ENCODE data around the gene TMPRSS11F.

TMPRSS11F gene

DNA sequence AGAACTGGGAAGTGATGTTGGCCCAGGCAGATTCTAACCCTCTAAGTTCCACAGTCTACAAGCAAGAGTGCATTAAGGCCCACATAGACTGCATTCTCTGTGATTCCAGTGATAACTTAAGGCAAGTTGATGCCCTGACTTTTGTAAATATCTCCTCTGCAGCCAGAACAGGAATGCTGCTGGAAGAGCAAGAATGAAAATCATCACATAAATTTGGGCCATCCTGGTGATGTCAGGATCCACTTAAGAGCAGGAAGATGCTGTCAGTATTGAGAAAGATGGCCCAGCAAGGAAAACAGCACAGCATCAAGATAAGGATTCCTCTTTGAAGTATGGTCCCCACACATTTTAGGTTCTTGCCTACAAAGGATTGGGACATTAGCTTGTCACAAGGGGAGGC is 52.4 kb downstream of the TMPRSS11F start:
- no peak for DNase-seq

DNA sequence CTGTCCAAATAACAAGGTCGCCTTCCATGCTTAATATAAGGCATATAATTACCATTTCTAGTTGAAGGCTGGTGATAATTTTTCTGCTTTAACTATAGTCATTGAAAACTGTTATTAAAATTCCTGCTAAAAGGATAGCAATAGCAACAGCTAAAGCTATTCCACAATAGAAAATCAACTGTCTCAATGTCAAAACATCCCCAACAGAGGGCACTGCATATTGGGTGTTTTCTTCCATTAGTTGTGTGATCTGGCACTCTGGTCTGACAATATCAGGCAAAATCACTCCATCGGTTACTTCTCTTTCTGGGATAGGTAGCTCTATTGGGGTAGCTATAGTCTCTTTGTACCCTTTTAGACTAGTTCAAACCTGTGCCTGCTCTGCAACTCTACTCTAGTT is 53.5 kb downstream of the TMPRSS11F start:
- no peak for DNase-seq

- DNase-seq = no peak
These were observed 55.3 kb downstream of the TMPRSS11F start for GRCh38 chr4:68074397-68074796.

GRCh38 chr4:68070302-68070701 is 59.4 kb downstream of the TMPRSS11F start:
- no peak for DNase-seq

- no peak for DNase-seq
These were observed 67.2 kb downstream of the TMPRSS11F start for GRCh38 chr4:68062501-68062900.

DNA sequence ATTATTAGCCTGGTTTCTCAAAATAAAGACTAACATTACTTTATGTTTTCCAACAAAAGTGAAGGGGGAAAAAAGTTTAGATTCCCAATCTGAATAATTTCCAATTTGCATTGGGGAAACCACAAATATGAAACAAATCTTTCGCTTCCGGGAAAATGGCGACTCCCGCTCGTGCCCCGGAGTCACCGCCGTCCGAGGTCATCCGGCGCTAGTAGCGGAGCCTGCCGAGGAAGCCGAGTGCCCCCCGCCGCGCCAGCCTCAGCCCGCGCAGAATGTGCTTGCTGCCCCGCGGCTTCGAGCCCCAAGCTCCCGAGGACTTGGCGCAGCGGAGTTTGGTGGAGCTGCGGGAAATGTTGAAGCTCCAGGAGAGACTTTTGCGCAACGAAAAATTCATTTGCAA is 91.4 kb downstream of the TMPRSS11F start:
- DNase-seq = no peak

GRCh38 chr4:68021185-68021584 is 108.5 kb downstream of the TMPRSS11F start:
- DNase-seq = no peak

DNA sequence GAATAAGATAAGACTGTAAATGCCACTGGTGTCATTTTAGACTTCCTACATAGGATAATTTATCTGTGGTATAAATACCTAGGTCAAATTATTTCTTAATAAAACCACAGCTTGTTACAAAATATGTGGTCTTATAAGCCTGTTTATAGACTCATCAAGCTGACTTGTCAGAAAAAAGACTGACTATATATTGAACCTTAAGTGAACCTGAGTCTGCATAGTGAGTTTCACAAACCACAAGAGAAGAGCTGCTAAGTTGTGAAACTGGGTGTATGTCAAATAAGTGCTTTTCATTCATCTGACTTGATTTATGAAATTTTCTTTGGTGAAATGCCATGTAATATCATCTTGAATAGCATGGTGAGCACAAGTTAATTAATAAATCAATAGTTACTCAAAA is 118.0 kb downstream of the TMPRSS11F start:
- DNase-seq = no peak

All from SHP77 (cell line).